Gastroesophageal sphincter (tissue), 4 donors: Measurements from ENCODE around the gene TNFRSF14. TPM values are rescaled to one million over a fixed set of nuclear protein-coding genes. Genes with fewer than 3 reads are reported as not detected.

Experiments
- ATAC-seq: fragments of 150-250 bp; one replicate; pipeline ENCODE4 v1.9.1; 2016; ENCODE audit warnings: mild to moderate bottlenecking, moderate library complexity
- H3K27ac ChIP-seq, 4 donors: fragments of 200-600 bp; sonication (generic) in 3 of 4; 1 replicate in 3 of 4; 2 replicates in 1 of 4; pipeline ENCODE4 v1.5.1; 2016 to 2019
- H3K27me3 ChIP-seq: fragments of 200-600 bp; sonication (generic); one replicate; pipeline ENCODE4 v1.5.1; 2019
- H3K36me3 ChIP-seq, 2 donors: fragments of 200-600 bp; sonication (generic); one replicate each; pipeline ENCODE4 v1.5.1; 2019; ENCODE audit warnings: control low read depth in 1 of 2
- H3K4me1 ChIP-seq, 3 donors: fragments of 200-600 bp; sonication (generic); 1 replicate in 2 of 3; 2 replicates in 1 of 3; pipeline ENCODE4 v1.5.1; 2016 to 2019; ENCODE audit warnings: control low read depth in 2 of 3
- H3K4me3 ChIP-seq, 2 donors: fragments of 200-600 bp; sonication (generic); one replicate each; pipeline ENCODE4 v1.5.1; 2019; ENCODE audit warnings: mild to moderate bottlenecking in 1 of 2, moderate library complexity in 1 of 2
- H3K9me3 ChIP-seq, 3 donors: fragments of 200-600 bp; sonication (generic); one replicate each; pipeline ENCODE4 v1.5.1; 2017 to 2019; ENCODE audit warnings: control low read depth in 2 of 3
- CTCF ChIP-seq, 4 experiments: fragments of 200-600 bp in 2 of 4; fragments of 450-650 bp in 2 of 4; sonication (generic) in 1 of 4; IDR thresholded peaks; one replicate each; pipeline ENCODE4 v1.5.1; 2017 to 2019; ENCODE audit warnings: antibody characterized with exemption in 4 of 4, mild to moderate bottlenecking in 2 of 4, moderate library complexity in 2 of 4
- EP300 ChIP-seq: sonication (generic); formaldehyde crosslinking; IDR thresholded peaks from one replicate; pipeline ENCODE4 v1.6.1; 2017; ENCODE audit warnings: antibody characterized with exemption, mild to moderate bottlenecking
- POLR2A ChIP-seq, 2 donors: fragments of 450-650 bp; IDR thresholded peaks; one replicate each; pipeline ENCODE4 v1.6.1; 2017; ENCODE audit warnings: antibody characterized with exemption in 2 of 2, mild to moderate bottlenecking in 2 of 2, moderate library complexity in 1 of 2
- POLR2AphosphoS5 ChIP-seq: sonication (generic); formaldehyde crosslinking; IDR thresholded peaks from one replicate; pipeline ENCODE4 v1.6.1; 2017; ENCODE audit warnings: antibody characterized with exemption
- WGBS, 2 donors: methylation state at CpG; one replicate each; pipeline ENCODE4 v1.1.5; 2018; ENCODE audit warnings: low coverage in 1 of 2; 5-methylcytosine and 5-hydroxymethylcytosine counted together
- total RNA-seq, 4 donors: library from RNA; depleted of rRNA; stranded (reverse); fragments of >200 nt; gene quantifications; one replicate each; pipeline ENCODE4 v1.1.0, GENCODE V29; 2016

Gene TNFRSF14
- total RNA-seq, 4 donors from 2014 or later, result 23.0 to 81.6 (median 36.9) TPM

GRCh38 chr1:2537784-2538115, 18.4 kb upstream of the TNFRSF14 start:
- Histone ChIP-seq H3K27ac (no peak overlapping the region), H3K9me3 (no peaks in the 10 kb centered on the region), H3K27me3 (peaks cover 99% of the 10 kb centered on the region), H3K4me1 (peaks cover 0 to 8% (median 0%) of the 10 kb centered on the region in 3 donors), H3K36me3 (no peaks in the 10 kb centered on the region), H3K4me3 (no peak overlapping the region)
- 0% methylated on average over 1 of the region's 9 CpGs; no CpG with 5 or more reads in 1 of the 2 donors for WGBS, 2 donors
- TF ChIP-seq EP300 (no peak), CTCF (IDR thresholded peaks at IDR 0.05) (no peak), POLR2A (IDR thresholded peaks at IDR 0.05) (no peak)
- no peak for ATAC-seq

GRCh38 chr1:2538376-2538775, 17.8 kb upstream of the TNFRSF14 start:
- H3K4me1 ChIP-seq, result peaks cover 0 to 9% (median 0%) of the 10 kb centered on the region in 3 donors
- peaks cover 99% of the 10 kb centered on the region for H3K27me3 ChIP-seq
- no peaks in the 10 kb centered on the region for H3K9me3 ChIP-seq
- no CpG with 5 or more reads among the region's 4 CpGs for WGBS, 2 donors
- ATAC-seq, result no peak
- H3K36me3 ChIP-seq, result no peaks in the 10 kb centered on the region
- TF ChIP-seq POLR2AphosphoS5 (no peak), EP300 (no peak), CTCF (IDR thresholded peaks at IDR 0.05) (no peak), POLR2A (IDR thresholded peaks at IDR 0.05) (no peak)
- no peak overlapping the region for H3K4me3 ChIP-seq
- H3K27ac ChIP-seq, result no peak overlapping the region

GRCh38 chr1:2538872-2539271, 17.3 kb upstream of the TNFRSF14 start:
- no peak for TF ChIP-seq CTCF (IDR thresholded peaks at IDR 0.05)
- TF ChIP-seq EP300, result no peak
- no peak for TF ChIP-seq POLR2AphosphoS5
- H3K27me3 ChIP-seq, result peaks cover 99% of the 10 kb centered on the region
- no peak for ATAC-seq
- WGBS, 2 donors, result 100% methylated on average over 1 of the region's 8 CpGs; no CpG with 5 or more reads in 1 of the 2 donors
- H3K36me3 ChIP-seq, result no peaks in the 10 kb centered on the region
- no peak overlapping the region for H3K4me3 ChIP-seq
- no peaks in the 10 kb centered on the region for H3K9me3 ChIP-seq
- H3K4me1 ChIP-seq, result peaks cover 0 to 14% (median 0%) of the 10 kb centered on the region in 3 donors
- no peak overlapping the region for H3K27ac ChIP-seq

- Histone ChIP-seq H3K4me1 (peaks cover 0 to 20% (median 0%) of the 10 kb centered on the region in 3 donors), H3K27ac (no peak overlapping the region), H3K36me3 (no peaks in the 10 kb centered on the region), H3K9me3 (no peaks in the 10 kb centered on the region), H3K4me3 (no peak overlapping the region), H3K27me3 (peaks cover 99% of the 10 kb centered on the region)
- ATAC-seq, result no peak
- 100% methylated on average over 1 of the region's 12 CpGs; no CpG with 5 or more reads in 1 of the 2 donors for WGBS, 2 donors
- TF ChIP-seq POLR2AphosphoS5 (no peak), POLR2A (IDR thresholded peaks at IDR 0.05) (no peak), CTCF (IDR thresholded peaks at IDR 0.05) (no peak), EP300 (no peak)
These were observed 16.8 kb upstream of the TNFRSF14 start for GRCh38 chr1:2539312-2539907.

GRCh38 chr1:2540816-2541492, 15.2 kb upstream of the TNFRSF14 start:
- peaks cover 0 to 35% (median 13%) of the 10 kb centered on the region in 3 donors for H3K4me1 ChIP-seq
- 100% methylated on average over 1 to 3 of the region's 39 CpGs for WGBS, 2 donors
- H3K27me3 ChIP-seq, result peaks cover 99% of the 10 kb centered on the region
- no peaks in the 10 kb centered on the region for H3K36me3 ChIP-seq
- H3K4me3 ChIP-seq, result no peak overlapping the region
- TF ChIP-seq POLR2A (IDR thresholded peaks at IDR 0.05) (no peak), EP300 (no peak), CTCF (IDR thresholded peaks at IDR 0.05) (no peak), POLR2AphosphoS5 (no peak)
- no peaks in the 10 kb centered on the region for H3K9me3 ChIP-seq
- ATAC-seq, result no peak
- no peak overlapping the region for H3K27ac ChIP-seq
